H9 (cell line): ENCODE measurements around the gene PNKP. TPM values are rescaled to one million over a fixed set of nuclear protein-coding genes. Genes with fewer than 3 reads are reported as not detected.

Source experiments
- DNase-seq: peaks from one replicate; pipeline ENCODE4 v3.0.0-alpha.2; 2017
- H2AFZ ChIP-seq: one replicate; pipeline ENCODE4 v1.6.1; 2013; ENCODE audit warnings: mild to moderate bottlenecking, low read length, control low read depth, moderate library complexity
- H2AK5ac ChIP-seq: 2 replicates; pipeline ENCODE4 v1.6.1; 2013; ENCODE audit warnings: low read length, control low read depth, mixed read lengths; ENCODE audit not compliant: insufficient read length
- H2BK120ac ChIP-seq: one replicate; pipeline ENCODE4 v1.6.1; 2013; ENCODE audit warnings: low read depth, mild to moderate bottlenecking, low read length, control low read depth, inconsistent platforms; ENCODE audit not compliant: poor library complexity, severe bottlenecking
- H2BK12ac ChIP-seq: 2 replicates; pipeline ENCODE4 v1.6.1; 2013; ENCODE audit warnings: low read length, control low read depth, mixed read lengths, low read depth; ENCODE audit not compliant: insufficient read length
- H2BK15ac ChIP-seq: 2 replicates; pipeline ENCODE4 v1.6.1; 2013; ENCODE audit warnings: low read depth, low read length, control low read depth
- H2BK20ac ChIP-seq: one replicate; pipeline ENCODE4 v1.6.1; 2013; ENCODE audit warnings: low read depth, mild to moderate bottlenecking, low read length, control low read depth, inconsistent platforms; ENCODE audit not compliant: poor library complexity, severe bottlenecking
- H2BK5ac ChIP-seq: 2 replicates; pipeline ENCODE4 v1.6.1; 2013; ENCODE audit warnings: low read length, control low read depth, mixed read lengths; ENCODE audit not compliant: insufficient read length
- H3K14ac ChIP-seq: 2 replicates; pipeline ENCODE4 v1.6.1; 2013; ENCODE audit warnings: low read length, control low read depth; ENCODE audit not compliant: insufficient read depth
- H3K18ac ChIP-seq: 2 replicates; pipeline ENCODE4 v1.6.1; 2013; ENCODE audit warnings: low read depth, mild to moderate bottlenecking, mixed read lengths, low read length, control low read depth; ENCODE audit not compliant: insufficient read length
- H3K23ac ChIP-seq: 2 replicates; pipeline ENCODE4 v1.6.1; 2013; ENCODE audit warnings: low read length, control low read depth, mixed read lengths, low read depth; ENCODE audit not compliant: insufficient read length
- H3K23me2 ChIP-seq: 2 replicates; pipeline ENCODE4 v1.6.1; 2013; ENCODE audit warnings: low read depth, mild to moderate bottlenecking, mixed read lengths, low read length, control low read depth; ENCODE audit not compliant: insufficient read length, poor library complexity, severe bottlenecking
- H3K27ac ChIP-seq: 2 replicates; pipeline ENCODE4 v1.5.1; 2013; ENCODE audit warnings: low read length, control low read depth, mixed read lengths, low read depth; ENCODE audit not compliant: insufficient read length
- H3K27me3 ChIP-seq: 2 replicates; pipeline ENCODE4 v1.6.1; 2013; ENCODE audit warnings: low read length, control low read depth, inconsistent platforms; ENCODE audit not compliant: insufficient read depth
- H3K4ac ChIP-seq: 2 replicates; pipeline ENCODE4 v1.6.1; 2013; ENCODE audit warnings: low read depth, mild to moderate bottlenecking, control low read depth, inconsistent platforms, low read length, moderate library complexity
- H3K4me1 ChIP-seq: 2 replicates; pipeline ENCODE4 v1.6.1; 2013; ENCODE audit warnings: low read length, control low read depth, inconsistent platforms; ENCODE audit not compliant: insufficient read depth
- H3K4me2 ChIP-seq: 2 replicates; pipeline ENCODE4 v1.6.1; 2013; ENCODE audit warnings: low read length, control low read depth, mixed read lengths; ENCODE audit not compliant: insufficient read length, insufficient read depth
- H3K56ac ChIP-seq: 2 replicates; pipeline ENCODE4 v1.6.1; 2013; ENCODE audit warnings: low read depth, mild to moderate bottlenecking, mixed read lengths, low read length, control low read depth; ENCODE audit not compliant: insufficient read length
- H3K79me1 ChIP-seq: 2 replicates; pipeline ENCODE4 v1.6.1; 2013; ENCODE audit warnings: low read depth, mild to moderate bottlenecking, moderate library complexity, low read length, control low read depth, inconsistent platforms; ENCODE audit not compliant: insufficient read depth, poor library complexity, severe bottlenecking
- H3K79me2 ChIP-seq: 2 replicates; pipeline ENCODE4 v1.6.1; 2013; ENCODE audit warnings: low read length, control low read depth, inconsistent platforms; ENCODE audit not compliant: insufficient read depth
- H3K9ac ChIP-seq: 2 replicates; pipeline ENCODE4 v1.6.1; 2013; ENCODE audit warnings: low read length, control low read depth, mixed read lengths; ENCODE audit not compliant: insufficient read length; ENCODE audit errors: extremely low read depth
- H3K9me3 ChIP-seq: one replicate; pipeline ENCODE4 v1.6.1; 2013; ENCODE audit warnings: low read depth, low read length, inconsistent platforms; ENCODE audit not compliant: control insufficient read depth
- H3T11ph ChIP-seq: one replicate; pipeline ENCODE4 v1.6.1; 2013; ENCODE audit warnings: mild to moderate bottlenecking, low read length, control low read depth, inconsistent platforms
- H4K20me1 ChIP-seq: one replicate; pipeline ENCODE4 v1.6.1; 2013; ENCODE audit not compliant: control insufficient read depth, insufficient read length, insufficient read depth
- H4K5ac ChIP-seq: 2 replicates; pipeline ENCODE4 v1.6.1; 2013; ENCODE audit warnings: low read depth, mild to moderate bottlenecking, mixed read lengths, low read length, control low read depth; ENCODE audit not compliant: insufficient read length
- H4K8ac ChIP-seq: replicated peaks from 2 replicates; pipeline ENCODE4 v1.6.1; 2013; ENCODE audit warnings: low read length, control low read depth, mixed read lengths, low read depth; ENCODE audit not compliant: insufficient read length
- H4K91ac ChIP-seq: 2 replicates; pipeline ENCODE4 v1.6.1; 2013; ENCODE audit warnings: low read depth, mild to moderate bottlenecking, moderate library complexity, mixed read lengths, low read length, control low read depth; ENCODE audit not compliant: insufficient read length
- H3K27ac Mint-ChIP-seq, 3 experiments: 2 replicates in 2 of 3; 3 replicates in 1 of 3; pipeline ENCODE4 v1.8.0; 2020 to 2021; ENCODE audit warnings: mixed read lengths in 3 of 3, mild to moderate bottlenecking in 1 of 3, moderate library complexity in 1 of 3
- H3K27me3 Mint-ChIP-seq: 2 replicates; pipeline ENCODE4 v1.8.0; 2021; ENCODE audit warnings: low read depth, mild to moderate bottlenecking, moderate library complexity, mixed read lengths
- H3K36me3 Mint-ChIP-seq, 3 experiments: 2 replicates in 2 of 3; 3 replicates in 1 of 3; pipeline ENCODE4 v1.8.0; 2020 to 2021; ENCODE audit warnings: low read depth in 3 of 3, mixed read lengths in 3 of 3; ENCODE audit not compliant: insufficient read depth in 1 of 3
- H3K4me1 Mint-ChIP-seq, 2 experiments: 2 replicates each; pipeline ENCODE4 v1.8.0; 2020; ENCODE audit warnings: mixed read lengths in 2 of 2
- H3K4me3 Mint-ChIP-seq, 2 experiments: 2 replicates in 1 of 2; 3 replicates in 1 of 2; pipeline ENCODE4 v1.8.0; 2020 to 2021; ENCODE audit warnings: mild to moderate bottlenecking in 2 of 2, mixed read lengths in 2 of 2, moderate library complexity in 1 of 2
- H3K9me3 Mint-ChIP-seq, 2 experiments: 2 replicates in 1 of 2; 3 replicates in 1 of 2; pipeline ENCODE4 v1.8.0; 2020; ENCODE audit warnings: mild to moderate bottlenecking in 2 of 2, mixed read lengths in 2 of 2, moderate library complexity in 1 of 2
- CTCF ChIP-seq: fragments of 200-600 bp; sonication (generic); conservative IDR thresholded peaks from 3 replicates; pipeline ENCODE4 v1.8.0; 2021; ENCODE audit warnings: antibody characterized with exemption, mild to moderate bottlenecking
- WGBS: extraction: QIAGEN DNeasy Blood & Tissue Kit; methylation state at CpG from one replicate; pipeline ENCODE4 v1.1.7; 2013; ENCODE audit warnings: missing lambda C conversion rate, low lambda C conversion rate, mixed read lengths; ENCODE audit not compliant: insufficient read length; ENCODE audit errors: extremely low coverage; 5-methylcytosine and 5-hydroxymethylcytosine counted together
- total RNA-seq: library from RNA; stranded (reverse); gene quantifications from 2 replicates; pipeline ENCODE4 v1.2.1, GENCODE V29; 2021

The PNKP gene
- total RNA-seq, 1 experiment from 2014 or later = 157 TPM

- WGBS = no CpG with 5 or more reads among the region's 11 CpGs
- peaks cover 13% of the 10 kb centered on the region for H3K23me2 ChIP-seq
- no peak overlapping the region for H4K8ac ChIP-seq
- H2BK120ac ChIP-seq = peak overlapping the region; percentile 63
- H2BK20ac ChIP-seq = no peak overlapping the region
- peak overlapping the region; percentile 97 to 100 (median 100); a peak in 4 of 7 replicates for H3K27ac Mint-ChIP-seq
- peak overlapping the region; percentile 79 for H3K18ac ChIP-seq
- H3T11ph ChIP-seq = no peak overlapping the region
- H2BK12ac ChIP-seq = peak overlapping the region; percentile 47
- H3K4me2 ChIP-seq = peak overlapping the region; percentile 84
- H3K79me1 ChIP-seq = no peaks in the 10 kb centered on the region
- no peaks in the 10 kb centered on the region for H3K79me2 ChIP-seq
- no peak for TF ChIP-seq CTCF
- no peaks in the 10 kb centered on the region for H3K27me3 ChIP-seq
- no peak overlapping the region for H3K4ac ChIP-seq
- peaks cover 18 to 39% of the 10 kb centered on the region in 2 experiments for H3K4me1 Mint-ChIP-seq
- peaks cover 7% of the 10 kb centered on the region for H3K27me3 Mint-ChIP-seq
- H3K23ac ChIP-seq = no peak overlapping the region
- no peak overlapping the region for H3K56ac ChIP-seq
- H3K36me3 Mint-ChIP-seq = peaks cover 4 to 9% (median 7%) of the 10 kb centered on the region in 3 experiments; a peak in 5 of 7 replicates
- peak overlapping the region; percentile 71 for H3K9ac ChIP-seq
- H4K91ac ChIP-seq = peak overlapping the region; percentile 14
- H3K9me3 Mint-ChIP-seq = no peaks in the 10 kb centered on the region; a peak in 1 of 5 replicates
- H3K4me3 Mint-ChIP-seq = peak overlapping the region; percentile 90 to 96
- peak overlapping the region; percentile 50 for H4K5ac ChIP-seq
- H3K27ac ChIP-seq = peak overlapping the region; percentile 71
- peak overlapping the region; percentile 89 for H3K14ac ChIP-seq
- H2AK5ac ChIP-seq = no peak overlapping the region
- no peak overlapping the region for H2BK15ac ChIP-seq
- H2AFZ ChIP-seq = no peak overlapping the region
- H3K4me1 ChIP-seq = peaks cover 3% of the 10 kb centered on the region
- DNase-seq = no peak
- H2BK5ac ChIP-seq = no peak overlapping the region
- no peaks in the 10 kb centered on the region for H3K9me3 ChIP-seq
- H4K20me1 ChIP-seq = no peaks in the 10 kb centered on the region
These were observed 54.9 kb downstream of the PNKP start for GRCh38 chr19:49812452-49812996.
